Endometrial microvascular endothelial cells (primary cell): ENCODE measurements around the gene MIF4GD. TPM values are rescaled to one million over a fixed set of nuclear protein-coding genes. Genes with fewer than 3 reads are reported as not detected.

Source experiments
- in situ Hi-C: cut with HindIII; loops from 2 replicates; pipeline ENCODE4 v1.10.0; 2017; ENCODE audit warnings: low sequenced_read_pairs, low pct_unique_long_range_greater_than_20kb; ENCODE audit errors: inconsistent ontology term
- total RNA-seq: library from RNA; depleted of rRNA; stranded (reverse); fragments of >200 nt; gene quantifications from one replicate; pipeline ENCODE4 v1.2.3, GENCODE V29; 2015; ENCODE audit errors: inconsistent ontology term

The MIF4GD gene
- total RNA-seq, 1 donor from 2014 or later, result 22.9 TPM

GRCh38 chr17:75239778-75240393 lies 31.1 kb downstream of the MIF4GD start:
- in situ Hi-C loops, result no loop called here

- in situ Hi-C loops, result no loop called here
Observed at GRCh38 chr17:75239214-75239613, 31.8 kb downstream of the MIF4GD start.

GRCh38 chr17:75238684-75239191 lies 32.3 kb downstream of the MIF4GD start:
- in situ Hi-C loops, result no loop called here

DNA sequence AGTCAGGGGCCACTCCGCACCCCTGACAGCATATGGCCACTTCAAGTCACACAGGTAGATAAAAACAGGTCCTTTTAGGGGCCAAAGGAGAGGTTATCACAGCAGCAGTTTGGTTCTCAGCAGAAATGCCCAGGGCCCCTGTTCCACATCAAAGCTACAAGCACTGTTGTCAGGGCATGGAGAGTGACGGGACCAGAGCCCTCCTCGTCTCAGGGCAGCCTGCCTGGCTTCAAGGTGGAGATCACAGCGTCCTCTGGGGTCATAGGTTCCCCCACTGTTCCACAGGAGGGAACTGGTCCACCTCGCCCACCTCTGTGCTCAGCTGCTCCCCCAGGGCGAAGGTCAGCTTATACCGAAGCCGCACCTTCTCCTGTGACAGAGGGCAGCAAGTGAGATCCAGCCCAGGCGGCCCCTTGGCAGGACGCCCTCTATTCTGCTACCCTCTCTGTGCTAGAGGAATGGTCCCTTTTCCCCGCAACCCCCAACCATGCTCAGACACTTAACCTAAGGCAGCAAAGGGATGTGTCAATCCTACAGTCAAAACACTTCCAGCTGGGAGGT lies 32.9 kb downstream of the MIF4GD start:
- in situ Hi-C loops, result no loop called here

- in situ Hi-C loops, result no loop called here
Observed at GRCh38 chr17:75237100-75238014, 33.7 kb downstream of the MIF4GD start.

DNA sequence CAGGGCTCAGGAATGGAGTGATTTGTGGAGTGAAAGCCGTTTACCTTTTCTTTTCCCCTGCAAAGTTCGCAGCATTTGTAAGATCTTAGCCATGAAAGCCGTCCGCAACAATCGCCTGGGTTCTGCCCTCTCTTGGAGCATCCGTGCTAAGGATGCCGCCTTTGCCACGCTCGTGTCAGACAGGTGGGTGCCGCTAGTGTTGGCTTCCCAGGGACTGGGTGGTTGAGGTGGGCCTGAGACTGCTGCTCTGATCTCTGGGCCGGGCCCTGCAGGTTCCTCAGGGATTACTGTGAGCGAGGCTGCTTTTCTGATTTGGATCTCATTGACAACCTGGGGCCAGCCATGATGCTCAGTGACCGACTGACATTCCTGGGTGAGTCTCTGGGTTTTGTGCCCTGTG lies 38.2 kb downstream of the MIF4GD start:
- in situ Hi-C loops, result no loop called here

DNA sequence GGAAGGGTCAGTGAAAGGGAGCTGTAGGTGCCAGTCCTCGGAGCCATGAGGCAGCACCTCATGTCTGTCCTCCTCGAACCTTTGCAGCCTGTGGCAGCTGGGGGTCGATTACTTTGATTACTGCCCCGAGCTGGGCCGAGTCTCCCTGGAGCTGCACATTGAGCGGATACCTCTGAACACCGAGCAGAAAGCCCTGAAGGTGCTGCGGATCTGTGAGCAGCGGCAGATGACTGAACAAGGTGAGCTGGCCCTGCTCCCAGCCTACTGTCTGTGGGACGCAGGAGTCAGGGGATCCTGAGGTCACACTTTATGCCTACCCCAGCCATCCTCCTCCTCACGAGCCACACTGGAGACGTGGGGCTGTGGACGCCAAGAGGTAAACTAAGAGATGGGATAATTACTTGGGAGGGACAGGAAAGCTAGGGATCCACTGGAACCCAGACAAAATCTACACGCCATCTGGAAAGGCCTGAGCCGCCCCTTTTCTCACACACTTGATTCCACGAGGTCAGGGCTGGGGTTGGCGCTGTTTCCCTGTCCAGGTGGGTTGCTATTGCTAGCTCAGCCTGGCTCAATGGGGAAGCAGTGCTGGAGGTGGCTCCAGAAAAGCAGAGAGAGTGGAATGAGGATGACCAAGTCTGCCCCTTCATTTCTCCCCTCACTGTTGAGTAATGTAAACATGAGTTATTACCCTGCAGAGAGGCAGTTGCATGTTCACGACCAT lies 39.1 kb downstream of the MIF4GD start:
- in situ Hi-C loops, result no loop called here

- in situ Hi-C loops, result no loop called here
Observed at GRCh38 chr17:75231071-75231470, 40.0 kb downstream of the MIF4GD start.

- in situ Hi-C loops, result no loop called here
Observed at GRCh38 chr17:75228847-75229246, 42.2 kb downstream of the MIF4GD start.

- in situ Hi-C loops, result no loop called here
Observed at GRCh38 chr17:75228305-75228704, 42.7 kb downstream of the MIF4GD start.

DNA sequence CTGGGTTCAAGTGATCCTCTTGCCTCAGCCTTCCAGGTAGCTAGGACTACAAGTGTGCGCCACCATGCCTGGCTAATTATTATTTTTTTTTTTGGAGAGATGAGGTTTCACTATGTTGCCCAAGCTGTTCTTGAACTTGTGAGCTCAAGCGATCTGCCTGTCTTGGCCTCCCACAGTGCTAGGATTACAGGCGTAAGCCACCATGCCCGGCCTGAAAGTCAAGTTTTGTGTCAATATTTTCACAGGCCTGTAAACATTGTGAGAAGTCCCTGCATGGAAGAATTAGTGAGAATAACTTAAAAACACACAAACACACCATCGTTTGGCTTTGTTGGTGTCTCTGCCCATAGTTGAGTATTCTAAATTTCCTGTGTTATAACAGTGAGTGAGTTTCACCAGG lies 43.3 kb downstream of the MIF4GD start:
- in situ Hi-C loops, result no loop called here

GRCh38 chr17:75225016-75225415 lies 46.0 kb downstream of the MIF4GD start:
- in situ Hi-C loops, result no loop called here

- in situ Hi-C loops, result loop anchor here (25.0 kb wide), 1 partner anchor 158 kb away; no protein-coding TSS in a partner anchor
Observed at GRCh38 chr17:75219815-75220214, 51.2 kb downstream of the MIF4GD start.

GRCh38 chr17:75218131-75218530 lies 52.9 kb downstream of the MIF4GD start:
- in situ Hi-C loops, result loop anchor here (25.0 kb wide), 1 partner anchor 156 kb away; no protein-coding TSS in a partner anchor

Other genes starting within 250 kb of the MIF4GD start
- gene ATP5PD, start 224.3 kb downstream of the MIF4GD start, total RNA-seq, result 296 TPM
- 21.4 TPM for gene KCTD2, start 224.0 kb downstream of the MIF4GD start, total RNA-seq
- gene SLC16A5, start 183.3 kb downstream of the MIF4GD start, total RNA-seq, result 4.3 TPM
- 4.2 TPM for gene ARMC7, start 161.3 kb downstream of the MIF4GD start, total RNA-seq
- gene NT5C, start 139.5 kb downstream of the MIF4GD start, total RNA-seq, result 47.2 TPM
- gene JPT1, start 116.7 kb downstream of the MIF4GD start, total RNA-seq, result 432 TPM
- gene SUMO2, start 88.3 kb downstream of the MIF4GD start, total RNA-seq, result 83.1 TPM
- gene NUP85, start 65.6 kb downstream of the MIF4GD start, total RNA-seq, result 66.9 TPM
- gene GGA3, start 9.6 kb downstream of the MIF4GD start, total RNA-seq, result 31.9 TPM
- gene MRPS7, start 9.4 kb downstream of the MIF4GD start, total RNA-seq, result 56.1 TPM
- gene SLC25A19, start 18.2 kb upstream of the MIF4GD start, total RNA-seq, result 27.9 TPM
- 81.3 TPM for gene GRB2, start 134.4 kb upstream of the MIF4GD start, total RNA-seq
- 40.7 TPM for gene TMEM94, start 185.4 kb upstream of the MIF4GD start, total RNA-seq
- gene CASKIN2, start 244.3 kb upstream of the MIF4GD start, total RNA-seq, result 24.1 TPM
- gene TSEN54, start 245.3 kb upstream of the MIF4GD start, total RNA-seq, result 54.8 TPM